Ovary (tissue), 3 donors: ENCODE results near the gene CHST9.

Source experiments
- EP300 ChIP-seq: sonication (generic); formaldehyde crosslinking; IDR thresholded peaks from one replicate; pipeline ENCODE4 v1.6.1; 2017; ENCODE audit warnings: antibody characterized with exemption
- POLR2A ChIP-seq: fragments of 450-650 bp; IDR thresholded peaks from one replicate; pipeline ENCODE4 v1.6.1; 2017; ENCODE audit warnings: antibody characterized with exemption, mild to moderate bottlenecking, moderate library complexity
- TF ChIP-seq, protein P1 (sequence below), 3 donors: fragments of 450-650 bp in 2 of 3; fragments of 200-600 bp in 1 of 3; IDR thresholded peaks; one replicate each; pipeline versions ENCODE4 v1.5.1 to v1.8.0; 2016 to 2022; ENCODE audit warnings: antibody characterized with exemption in 3 of 3, mild to moderate bottlenecking in 1 of 3
- donor health status: DM: no; HTN: no; CAD: no.

DNA sequence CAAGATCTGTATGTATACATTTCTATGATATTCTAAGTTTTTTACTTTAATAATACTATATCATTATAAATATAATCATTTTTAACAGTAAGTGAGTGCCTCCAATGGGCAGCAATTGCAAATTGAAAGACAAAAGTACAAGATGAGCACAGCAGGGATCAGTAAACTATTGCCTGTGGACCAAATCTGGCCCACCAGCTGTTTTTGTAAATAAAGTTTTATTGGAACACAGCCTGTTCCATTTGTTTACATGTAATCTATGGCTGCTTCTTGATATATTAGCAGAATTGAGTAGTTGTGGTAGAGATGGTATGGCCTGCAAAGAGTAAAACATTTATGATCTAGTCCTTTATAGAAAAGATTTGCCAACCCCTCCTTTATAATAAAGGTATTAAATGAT, 43.2 kb downstream of the CHST9 start:
- TF ChIP-seq POLR2A: no peak
- TF ChIP-seq, protein P1, sequence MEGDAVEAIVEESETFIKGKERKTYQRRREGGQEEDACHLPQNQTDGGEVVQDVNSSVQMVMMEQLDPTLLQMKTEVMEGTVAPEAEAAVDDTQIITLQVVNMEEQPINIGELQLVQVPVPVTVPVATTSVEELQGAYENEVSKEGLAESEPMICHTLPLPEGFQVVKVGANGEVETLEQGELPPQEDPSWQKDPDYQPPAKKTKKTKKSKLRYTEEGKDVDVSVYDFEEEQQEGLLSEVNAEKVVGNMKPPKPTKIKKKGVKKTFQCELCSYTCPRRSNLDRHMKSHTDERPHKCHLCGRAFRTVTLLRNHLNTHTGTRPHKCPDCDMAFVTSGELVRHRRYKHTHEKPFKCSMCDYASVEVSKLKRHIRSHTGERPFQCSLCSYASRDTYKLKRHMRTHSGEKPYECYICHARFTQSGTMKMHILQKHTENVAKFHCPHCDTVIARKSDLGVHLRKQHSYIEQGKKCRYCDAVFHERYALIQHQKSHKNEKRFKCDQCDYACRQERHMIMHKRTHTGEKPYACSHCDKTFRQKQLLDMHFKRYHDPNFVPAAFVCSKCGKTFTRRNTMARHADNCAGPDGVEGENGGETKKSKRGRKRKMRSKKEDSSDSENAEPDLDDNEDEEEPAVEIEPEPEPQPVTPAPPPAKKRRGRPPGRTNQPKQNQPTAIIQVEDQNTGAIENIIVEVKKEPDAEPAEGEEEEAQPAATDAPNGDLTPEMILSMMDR (IDR thresholded peaks at IDR 0.05): no peak
- TF ChIP-seq EP300: no peak
